Coronary artery (tissue), 2 donors: ENCODE data around the gene SLC13A3.

Source experiments
- DNase-seq: peaks from one replicate; pipeline ENCODE4 v3.0.0-alpha.2; 2017; ENCODE audit warnings: low spot score
- H3K27ac ChIP-seq, 2 donors: fragments of 200-600 bp; sonication (generic); one replicate each; pipeline ENCODE4 v1.5.1; 2016 to 2019
- H3K4me3 ChIP-seq: fragments of 200-600 bp; sonication (generic); 2 replicates; pipeline ENCODE4 v1.5.1; 2016; ENCODE audit warnings: mild to moderate bottlenecking, moderate library complexity
- TF ChIP-seq, protein P1 (sequence below): fragments of 200-600 bp; sonication (generic); IDR thresholded peaks from one replicate; pipeline ENCODE4 v1.5.1; 2019; ENCODE audit warnings: antibody characterized with exemption

Gene SLC13A3

DNA sequence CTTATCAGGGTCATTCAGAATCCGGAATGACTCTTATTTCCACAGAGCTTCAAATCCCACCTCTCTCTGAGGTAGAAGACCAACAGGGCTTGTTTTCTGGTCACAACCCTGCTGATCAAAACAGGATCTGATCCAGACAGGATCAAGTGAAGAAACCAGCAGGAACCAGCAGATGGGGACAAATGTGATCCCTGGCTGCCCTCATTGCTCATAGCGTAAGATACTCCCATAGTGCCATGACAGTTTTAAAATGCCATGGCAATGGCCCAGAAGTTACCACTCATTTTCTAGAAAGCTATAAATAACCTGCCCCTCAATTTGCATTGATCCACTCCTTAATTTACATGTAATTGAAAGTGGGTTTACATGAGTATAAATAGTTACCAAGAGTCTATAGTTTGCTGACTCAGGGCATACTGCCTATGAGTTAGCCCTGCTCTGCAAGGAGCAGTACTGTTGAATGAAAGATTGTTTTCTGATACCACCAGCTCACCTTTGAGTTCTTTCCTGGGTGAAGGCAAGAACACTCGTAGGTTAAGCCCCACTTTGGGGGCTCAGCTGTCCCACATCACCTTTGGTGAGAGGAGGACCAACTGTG, 131.7 kb downstream of the SLC13A3 start:
- no peak for DNase-seq
- Histone ChIP-seq H3K4me3 (no peak overlapping the region), H3K27ac (no peak overlapping the region)
- TF ChIP-seq, protein P1, sequence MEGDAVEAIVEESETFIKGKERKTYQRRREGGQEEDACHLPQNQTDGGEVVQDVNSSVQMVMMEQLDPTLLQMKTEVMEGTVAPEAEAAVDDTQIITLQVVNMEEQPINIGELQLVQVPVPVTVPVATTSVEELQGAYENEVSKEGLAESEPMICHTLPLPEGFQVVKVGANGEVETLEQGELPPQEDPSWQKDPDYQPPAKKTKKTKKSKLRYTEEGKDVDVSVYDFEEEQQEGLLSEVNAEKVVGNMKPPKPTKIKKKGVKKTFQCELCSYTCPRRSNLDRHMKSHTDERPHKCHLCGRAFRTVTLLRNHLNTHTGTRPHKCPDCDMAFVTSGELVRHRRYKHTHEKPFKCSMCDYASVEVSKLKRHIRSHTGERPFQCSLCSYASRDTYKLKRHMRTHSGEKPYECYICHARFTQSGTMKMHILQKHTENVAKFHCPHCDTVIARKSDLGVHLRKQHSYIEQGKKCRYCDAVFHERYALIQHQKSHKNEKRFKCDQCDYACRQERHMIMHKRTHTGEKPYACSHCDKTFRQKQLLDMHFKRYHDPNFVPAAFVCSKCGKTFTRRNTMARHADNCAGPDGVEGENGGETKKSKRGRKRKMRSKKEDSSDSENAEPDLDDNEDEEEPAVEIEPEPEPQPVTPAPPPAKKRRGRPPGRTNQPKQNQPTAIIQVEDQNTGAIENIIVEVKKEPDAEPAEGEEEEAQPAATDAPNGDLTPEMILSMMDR, result no peak

DNA sequence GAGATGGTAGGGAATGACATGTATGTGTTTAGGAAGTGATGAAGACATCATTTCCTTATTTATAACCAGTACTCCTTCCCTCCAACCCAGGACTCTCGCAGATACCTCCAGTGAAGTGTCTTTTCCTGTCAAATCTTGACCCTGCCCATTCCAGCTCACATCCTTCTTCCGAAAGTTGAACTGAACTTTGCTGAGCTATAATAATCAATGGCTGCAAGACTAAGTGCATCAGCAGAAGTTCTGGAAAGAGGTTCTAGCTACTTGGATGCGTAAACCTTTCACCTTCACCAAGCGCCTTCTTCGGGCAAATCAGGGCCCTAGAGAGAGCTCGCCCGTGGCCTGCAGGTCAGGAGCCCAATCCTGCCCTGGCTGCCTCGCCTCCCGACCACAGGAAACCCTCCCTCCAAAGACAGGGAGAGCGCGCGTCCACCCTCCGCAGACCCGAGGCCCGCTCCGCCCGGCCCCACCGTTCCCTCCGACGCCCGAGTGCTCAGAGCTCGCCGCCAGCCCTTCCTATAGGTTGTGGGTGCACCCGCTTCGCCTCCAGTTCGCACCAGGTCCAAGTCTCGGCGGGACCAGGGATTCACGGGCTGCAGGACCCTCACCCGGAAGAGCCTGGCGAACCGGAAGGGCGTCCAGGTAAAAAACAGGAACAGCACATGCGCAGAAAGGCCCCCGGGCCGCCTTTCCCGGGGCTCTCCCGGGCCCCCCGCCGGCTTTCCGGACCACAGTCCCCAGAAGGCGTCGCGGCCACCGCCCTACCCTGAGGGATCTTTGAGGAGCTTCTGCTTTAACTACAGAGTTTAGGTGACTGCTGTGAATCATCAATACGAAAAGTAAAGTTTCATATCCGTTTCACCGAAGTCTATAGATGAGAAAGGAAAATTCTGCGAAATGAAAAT, 138.1 kb downstream of the SLC13A3 start, which contains the start of gene ZNF334:
ZNF334 (minus strand) TSS at position 617 of the 902 bp plus-strand sequence. CDS start 1,457 bp downstream, outside the sequence.
- Histone ChIP-seq H3K4me3 (peak within 1 kb of the TSS; percentile 84), H3K27ac (peak within 1 kb of the TSS in 1 of 2 donors; percentile 26)
- DNase-seq, result no peak
- TF ChIP-seq, protein P1, result no peak

DNA sequence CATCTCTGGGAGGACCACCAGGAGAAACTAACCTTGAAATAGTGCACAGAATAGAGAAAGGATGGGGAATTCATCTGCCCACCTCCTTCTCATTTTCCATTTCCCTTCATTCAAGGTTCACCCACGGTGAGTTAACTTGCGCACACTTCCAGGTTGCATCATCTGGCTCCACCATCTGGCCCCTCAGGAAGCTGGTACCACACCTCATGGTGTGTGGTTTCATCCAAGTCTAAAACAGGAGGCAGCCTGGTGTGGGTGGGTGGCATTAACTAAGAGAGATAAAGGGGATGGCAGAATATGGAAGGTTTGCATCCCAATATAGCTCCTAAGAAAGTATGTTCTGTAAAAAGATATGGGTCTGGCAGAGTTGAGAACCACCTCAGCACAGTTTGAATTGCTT, 141.7 kb downstream of the SLC13A3 start:
- TF ChIP-seq, protein P1, result no peak
- Histone ChIP-seq H3K4me3 (no peak overlapping the region), H3K27ac (no peak overlapping the region)
- DNase-seq, result no peak
